ENCODE results near the gene CYP17A1.
"Not testable (repeated sequence)": the region's sequence is repeated elsewhere in the genome, so short reads cannot be mapped to it uniquely, and the experiment has no call there.

GRCh38 chr10:102838276-102838927 is 1.2 kb upstream of the CYP17A1 start:
- TF ChIP-seq, protein P1, sequence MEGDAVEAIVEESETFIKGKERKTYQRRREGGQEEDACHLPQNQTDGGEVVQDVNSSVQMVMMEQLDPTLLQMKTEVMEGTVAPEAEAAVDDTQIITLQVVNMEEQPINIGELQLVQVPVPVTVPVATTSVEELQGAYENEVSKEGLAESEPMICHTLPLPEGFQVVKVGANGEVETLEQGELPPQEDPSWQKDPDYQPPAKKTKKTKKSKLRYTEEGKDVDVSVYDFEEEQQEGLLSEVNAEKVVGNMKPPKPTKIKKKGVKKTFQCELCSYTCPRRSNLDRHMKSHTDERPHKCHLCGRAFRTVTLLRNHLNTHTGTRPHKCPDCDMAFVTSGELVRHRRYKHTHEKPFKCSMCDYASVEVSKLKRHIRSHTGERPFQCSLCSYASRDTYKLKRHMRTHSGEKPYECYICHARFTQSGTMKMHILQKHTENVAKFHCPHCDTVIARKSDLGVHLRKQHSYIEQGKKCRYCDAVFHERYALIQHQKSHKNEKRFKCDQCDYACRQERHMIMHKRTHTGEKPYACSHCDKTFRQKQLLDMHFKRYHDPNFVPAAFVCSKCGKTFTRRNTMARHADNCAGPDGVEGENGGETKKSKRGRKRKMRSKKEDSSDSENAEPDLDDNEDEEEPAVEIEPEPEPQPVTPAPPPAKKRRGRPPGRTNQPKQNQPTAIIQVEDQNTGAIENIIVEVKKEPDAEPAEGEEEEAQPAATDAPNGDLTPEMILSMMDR (IDR thresholded peaks at IDR 0.05) = not testable (repeated sequence)
- TF ChIP-seq POLR2A (IDR thresholded peaks at IDR 0.05) = not testable (repeated sequence)
